K562 (cell line): ENCODE results near the gene AGPAT2. TPM values are rescaled to one million over a fixed set of nuclear protein-coding genes. Genes with fewer than 3 reads are reported as not detected.

Experiments used
- MNT ChIP-seq, 2 experiments: fragments of 450-650 bp; conservative IDR thresholded peaks; 2 replicates each; pipeline ENCODE4 v1.6.1; 2017; ENCODE audit warnings: mild to moderate bottlenecking in 2 of 2, moderate library complexity in 2 of 2
- NCOR1 ChIP-seq: fragments of 450-650 bp; IDR thresholded peaks from 2 replicates; pipeline ENCODE4 v1.6.1; 2016; ENCODE audit warnings: mild to moderate bottlenecking, moderate library complexity
- PHF20 ChIP-seq: fragments of 450-650 bp; IDR thresholded peaks from 2 replicates; pipeline ENCODE4 v1.6.1; 2018; ENCODE audit not compliant: partially characterized antibody
- TBL1XR1 ChIP-seq, 2 experiments: IDR thresholded peaks; 2 replicates each; pipeline ENCODE4 v1.6.1; 2012; ENCODE audit warnings: improper control_type of control experiment in 2 of 2, low read length in 2 of 2, mild to moderate bottlenecking in 1 of 2
- ZNF551 ChIP-seq: fragments of 250-450 bp; sonication (Bioruptor Pico); IDR thresholded peaks from 2 replicates; pipeline ENCODE4 v1.5.0; 2021; ENCODE audit warnings: mild to moderate bottlenecking, moderate library complexity
- polyA plus RNA-seq, 8 experiments: library from polyadenylated mRNA; depleted of rRNA in 4 of 8; stranded (reverse) in 5 of 8; unstranded in 3 of 8; fragments of >200 nt; fragmentation: Nextera tagmentation in 2 of 8; fragmentation: Illumina TruSeq in 1 of 8; extraction: Ambion mirVana in 2 of 8; extraction: Trizol in 1 of 8; gene quantifications; 2 replicates each; pipeline versions ENCODE4 v1.2.1 to v1.2.3, GENCODE V29; 2011 to 2014; ENCODE audit warnings: inconsistent platforms in 1 of 8, missing spikeins in 1 of 8
- total RNA-seq, 7 experiments: library from RNA; depleted of rRNA in 6 of 7; stranded (reverse); fragments of >200 nt in 6 of 7; fragmentation: Illumina TruSeq in 2 of 7; extraction: Trizol in 2 of 7; gene quantifications; 2 replicates each; pipeline versions ENCODE4 v1.2.1 to v1.2.3, GENCODE V29; 2011 to 2021; ENCODE audit warnings: low replicate concordance in 1 of 7
- TF ChIP-seq, protein P1 (sequence below), 2 experiments: fragments of 450-650 bp; IDR thresholded peaks; 2 replicates each; pipeline ENCODE4 v1.6.1; 2018; ENCODE audit warnings: mild to moderate bottlenecking in 2 of 2, low read depth in 1 of 2; ENCODE audit not compliant: partially characterized antibody in 2 of 2

The AGPAT2 gene
- total and polyA plus RNA-seq, 9 of the 15 experiments (the other 6 are each of a cell fraction or from before 2014, with no cell fraction given) = 0.13 to 54.5 (median 23.9) TPM

DNA sequence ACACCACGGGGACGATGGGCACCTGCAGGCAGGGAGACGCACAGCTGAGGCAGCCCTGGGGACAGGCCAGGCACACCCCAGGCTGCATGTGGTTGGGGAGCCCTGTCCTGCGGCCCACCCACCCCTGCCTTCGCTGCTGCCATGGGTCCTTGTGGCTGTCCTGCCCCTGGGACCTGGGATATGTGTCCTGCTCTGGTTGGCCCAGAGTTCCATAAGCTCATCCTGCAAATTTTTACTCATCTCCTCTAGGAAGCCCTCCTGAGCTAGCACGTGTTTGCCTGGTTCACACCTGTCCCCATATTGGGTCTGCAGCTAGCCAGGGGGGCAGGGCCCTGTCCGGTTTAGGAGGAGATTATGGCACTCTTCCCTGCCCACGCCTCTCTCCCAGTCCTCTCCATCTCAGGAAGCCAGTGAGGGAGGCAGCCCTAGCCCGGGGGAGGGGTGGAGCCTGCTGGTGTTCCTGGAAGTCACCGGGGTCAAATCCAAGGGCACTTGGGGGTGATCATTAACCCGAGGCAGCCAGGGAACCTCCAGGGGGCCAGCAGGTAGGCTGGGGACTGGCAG is 12.4 kb downstream of the AGPAT2 start (continued):
- TF ChIP-seq, protein P1, sequence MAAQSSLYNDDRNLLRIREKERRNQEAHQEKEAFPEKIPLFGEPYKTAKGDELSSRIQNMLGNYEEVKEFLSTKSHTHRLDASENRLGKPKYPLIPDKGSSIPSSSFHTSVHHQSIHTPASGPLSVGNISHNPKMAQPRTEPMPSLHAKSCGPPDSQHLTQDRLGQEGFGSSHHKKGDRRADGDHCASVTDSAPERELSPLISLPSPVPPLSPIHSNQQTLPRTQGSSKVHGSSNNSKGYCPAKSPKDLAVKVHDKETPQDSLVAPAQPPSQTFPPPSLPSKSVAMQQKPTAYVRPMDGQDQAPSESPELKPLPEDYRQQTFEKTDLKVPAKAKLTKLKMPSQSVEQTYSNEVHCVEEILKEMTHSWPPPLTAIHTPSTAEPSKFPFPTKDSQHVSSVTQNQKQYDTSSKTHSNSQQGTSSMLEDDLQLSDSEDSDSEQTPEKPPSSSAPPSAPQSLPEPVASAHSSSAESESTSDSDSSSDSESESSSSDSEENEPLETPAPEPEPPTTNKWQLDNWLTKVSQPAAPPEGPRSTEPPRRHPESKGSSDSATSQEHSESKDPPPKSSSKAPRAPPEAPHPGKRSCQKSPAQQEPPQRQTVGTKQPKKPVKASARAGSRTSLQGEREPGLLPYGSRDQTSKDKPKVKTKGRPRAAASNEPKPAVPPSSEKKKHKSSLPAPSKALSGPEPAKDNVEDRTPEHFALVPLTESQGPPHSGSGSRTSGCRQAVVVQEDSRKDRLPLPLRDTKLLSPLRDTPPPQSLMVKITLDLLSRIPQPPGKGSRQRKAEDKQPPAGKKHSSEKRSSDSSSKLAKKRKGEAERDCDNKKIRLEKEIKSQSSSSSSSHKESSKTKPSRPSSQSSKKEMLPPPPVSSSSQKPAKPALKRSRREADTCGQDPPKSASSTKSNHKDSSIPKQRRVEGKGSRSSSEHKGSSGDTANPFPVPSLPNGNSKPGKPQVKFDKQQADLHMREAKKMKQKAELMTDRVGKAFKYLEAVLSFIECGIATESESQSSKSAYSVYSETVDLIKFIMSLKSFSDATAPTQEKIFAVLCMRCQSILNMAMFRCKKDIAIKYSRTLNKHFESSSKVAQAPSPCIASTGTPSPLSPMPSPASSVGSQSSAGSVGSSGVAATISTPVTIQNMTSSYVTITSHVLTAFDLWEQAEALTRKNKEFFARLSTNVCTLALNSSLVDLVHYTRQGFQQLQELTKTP (IDR thresholded peaks at IDR 0.05; ENCODE audit: low read depth in 1 of 2, partially characterized antibody in 2 of 2) = no peak
- TF ChIP-seq PHF20 = no peak
- peak in 1 of 2 experiments; percentile 55; a peak in 2 of 4 replicates for TF ChIP-seq MNT (conservative IDR thresholded peaks at IDR 0.05)
- no peak for TF ChIP-seq NCOR1
- 0 out of 4 replicates have a peak, but pooled peaks of 1 of the 2 experiments have one; percentile 13 for TF ChIP-seq TBL1XR1 (IDR thresholded peaks at IDR 0.05; ENCODE audit: low read length in 2 of 2)
- no peak for TF ChIP-seq ZNF551 (CRISPR knock-in tag)
